GM23338 (cell line): ENCODE measurements around the gene OMP. TPM values are rescaled to one million over a fixed set of nuclear protein-coding genes. Genes with fewer than 3 reads are reported as not detected.

Source experiments
- ATAC-seq: fragments of 200-7000 bp; cut with Tn5 transposase; 3 replicates; pipeline ENCODE4 v1.9.1; 2020
- DNase-seq: peaks from one replicate; pipeline ENCODE4 v3.0.0-alpha.2; 2015; ENCODE audit warnings: low spot score
- H2AFZ ChIP-seq: fragments of 200-600 bp; sonication (generic); 2 replicates; pipeline ENCODE4 v1.8.0; 2016; ENCODE audit warnings: antibody characterized with exemption, mild to moderate bottlenecking, moderate library complexity
- H3F3A ChIP-seq: fragments of 200-600 bp; sonication (generic); replicated peaks from 2 replicates; pipeline ENCODE4 v1.8.0; 2017; ENCODE audit warnings: antibody characterized with exemption, mixed run types, low read depth
- H3K27ac ChIP-seq: fragments of 200-600 bp; sonication (generic); 2 replicates; pipeline ENCODE4 v1.6.1; 2016; ENCODE audit warnings: low read depth
- H3K27me3 ChIP-seq: fragments of 200-600 bp; sonication (generic); 2 replicates; pipeline ENCODE4 v1.8.0; 2016; ENCODE audit warnings: mild to moderate bottlenecking, mixed run types, moderate library complexity; ENCODE audit not compliant: insufficient read depth
- H3K36me3 ChIP-seq: fragments of 200-600 bp; sonication (generic); 2 replicates; pipeline ENCODE4 v1.8.0; 2016; ENCODE audit warnings: mild to moderate bottlenecking; ENCODE audit not compliant: insufficient read depth
- H3K4me1 ChIP-seq: fragments of 200-600 bp; sonication (generic); 2 replicates; pipeline ENCODE4 v1.8.0; 2016; ENCODE audit warnings: mild to moderate bottlenecking, moderate library complexity; ENCODE audit not compliant: insufficient read depth
- H3K4me2 ChIP-seq: fragments of 200-600 bp; sonication (generic); 2 replicates; pipeline ENCODE4 v1.7.1; 2017; ENCODE audit warnings: mixed run types
- H3K4me3 ChIP-seq: fragments of 200-600 bp; sonication (generic); 2 replicates; pipeline ENCODE4 v1.6.1; 2016; ENCODE audit warnings: mixed run types
- H3K79me2 ChIP-seq: fragments of 200-600 bp; sonication (generic); replicated peaks from 2 replicates; pipeline ENCODE4 v1.8.0; 2017; ENCODE audit warnings: mild to moderate bottlenecking; ENCODE audit not compliant: insufficient read depth
- H3K9me2 ChIP-seq: fragments of 200-600 bp; sonication (generic); 2 replicates; pipeline ENCODE4 v1.8.0; 2017; ENCODE audit not compliant: insufficient read depth
- H4K20me1 ChIP-seq: fragments of 200-600 bp; sonication (generic); replicated peaks from 2 replicates; pipeline ENCODE4 v1.8.0; 2017; ENCODE audit warnings: mild to moderate bottlenecking; ENCODE audit not compliant: insufficient read depth
- H3K27ac Mint-ChIP-seq: 2 replicates; pipeline ENCODE4 v1.8.0; 2020; ENCODE audit warnings: inconsistent platforms, mild to moderate bottlenecking, moderate library complexity, mixed read lengths
- H3K27me3 Mint-ChIP-seq: 3 replicates; pipeline ENCODE4 v1.8.0; 2022; ENCODE audit warnings: low read depth, mild to moderate bottlenecking, moderate library complexity, mixed read lengths, inconsistent platforms; ENCODE audit not compliant: insufficient read depth, poor library complexity
- H3K36me3 Mint-ChIP-seq: 3 replicates; pipeline ENCODE4 v1.8.0; 2021; ENCODE audit warnings: low read depth, mild to moderate bottlenecking, inconsistent platforms, moderate library complexity, mixed read lengths
- H3K4me1 Mint-ChIP-seq: 3 replicates; pipeline ENCODE4 v1.8.0; 2020; ENCODE audit warnings: mild to moderate bottlenecking, inconsistent platforms, mixed read lengths
- H3K4me3 Mint-ChIP-seq: 3 replicates; pipeline ENCODE4 v1.8.0; 2021; ENCODE audit warnings: moderate library complexity, mild to moderate bottlenecking, inconsistent platforms, mixed read lengths
- H3K9me3 Mint-ChIP-seq: 3 replicates; pipeline ENCODE4 v1.8.0; 2020; ENCODE audit warnings: moderate library complexity, mild to moderate bottlenecking, inconsistent platforms, mixed read lengths
- CREB1 ChIP-seq: fragments of 250-450 bp; sonication (Bioruptor Pico); IDR thresholded peaks from 2 replicates; pipeline ENCODE4 v1.5.0; 2020; ENCODE audit warnings: low read depth, mild to moderate bottlenecking, moderate library complexity
- CTCF ChIP-seq, 2 experiments: fragments of 200-600 bp in 1 of 2; sonication (generic) in 1 of 2; conservative IDR thresholded peaks; 2 replicates each; pipeline versions ENCODE4 v1.5.1 to v1.6.1; 2016 to 2017; ENCODE audit warnings: antibody characterized with exemption in 2 of 2, low read depth in 2 of 2, mild to moderate bottlenecking in 2 of 2, moderate library complexity in 1 of 2
- ETS1 ChIP-seq: IDR thresholded peaks from 2 replicates; pipeline ENCODE4 v1.6.1; 2016; ENCODE audit warnings: antibody characterized with exemption
- EZH2 ChIP-seq: fragments of 200-600 bp; sonication (generic); IDR thresholded peaks from one replicate; pipeline ENCODE4 v1.8.0; 2017; ENCODE audit warnings: antibody characterized with exemption, mild to moderate bottlenecking, low read depth; ENCODE audit not compliant: unreplicated experiment
- EZH2phosphoT487 ChIP-seq: fragments of 200-600 bp; sonication (generic); IDR thresholded peaks from one replicate; pipeline ENCODE4 v1.8.1; 2018; ENCODE audit warnings: antibody characterized with exemption; ENCODE audit not compliant: unreplicated experiment
- JUNB ChIP-seq: IDR thresholded peaks from one replicate; pipeline ENCODE4 v1.6.1; 2016; ENCODE audit warnings: antibody characterized with exemption; ENCODE audit not compliant: unreplicated experiment
- NANOG ChIP-seq: IDR thresholded peaks from 2 replicates; pipeline ENCODE4 v1.6.1; 2016; ENCODE audit warnings: antibody characterized with exemption, borderline replicate concordance
- POLR2AphosphoS5 ChIP-seq: IDR thresholded peaks from 2 replicates; pipeline ENCODE4 v1.6.1; 2016; ENCODE audit warnings: antibody characterized with exemption, low read depth
- REST ChIP-seq: IDR thresholded peaks from one replicate; pipeline ENCODE4 v1.6.1; 2018; ENCODE audit warnings: antibody characterized with exemption; ENCODE audit not compliant: unreplicated experiment
- STAT1 ChIP-seq: IDR thresholded peaks from one replicate; pipeline ENCODE4 v1.6.1; 2016; ENCODE audit warnings: antibody characterized with exemption; ENCODE audit not compliant: unreplicated experiment
- ZNF462 ChIP-seq: fragments of 250-450 bp; sonication (Bioruptor Pico); IDR thresholded peaks from 2 replicates; pipeline ENCODE4 v1.5.0; 2020; ENCODE audit warnings: mild to moderate bottlenecking, moderate library complexity
- polyA plus RNA-seq: library from polyadenylated mRNA; unstranded; fragments of >200 nt; fragmentation: Nextera tagmentation; extraction: Ambion mirVana; gene quantifications from 2 replicates; pipeline ENCODE4 v1.2.1, GENCODE V29; 2016
- total RNA-seq: library from RNA; depleted of rRNA; stranded (reverse); fragments of >200 nt; shearing (Covaris generic); gene quantifications from 2 replicates; pipeline ENCODE4 v1.2.3, GENCODE V29; 2014

OMP gene
- total and polyA plus RNA-seq, 2 experiments from 2014 or later, result 1.0 TPM; not detected in 1

GRCh38 chr11:77106759-77107158 is 4.1 kb downstream of the OMP start:
- Mint-ChIP-seq H3K4me1 (no peaks in the 10 kb centered on the region; the same call in 2 of the 3 replicates), H3K9me3 (no peaks in the 10 kb centered on the region), H3K36me3 (no peaks in the 10 kb centered on the region; the same call in 2 of the 3 replicates), H3K27ac (no peak overlapping the region), H3K4me3 (no peak overlapping the region), H3K27me3 (peaks cover 13% of the 10 kb centered on the region)
- no peak for DNase-seq
- Histone ChIP-seq H3K4me2 (no peak overlapping the region), H4K20me1 (no peaks in the 10 kb centered on the region), H3K79me2 (no peaks in the 10 kb centered on the region), H3F3A (no peaks in the 10 kb centered on the region), H3K4me1 (no peaks in the 10 kb centered on the region), H3K36me3 (no peaks in the 10 kb centered on the region), H3K4me3 (no peak overlapping the region), H2AFZ (no peak overlapping the region), H3K9me2 (no peaks in the 10 kb centered on the region), H3K27me3 (no peaks in the 10 kb centered on the region), H3K27ac (no peak overlapping the region)
- TF ChIP-seq ZNF462 (CRISPR knock-in tag), result no peak
- TF ChIP-seq CREB1 (CRISPR knock-in tag), result no peak
- TF ChIP-seq STAT1, result no peak
- no peak for TF ChIP-seq EZH2
- TF ChIP-seq REST, result no peak
- no peak for TF ChIP-seq POLR2AphosphoS5
- no peak for TF ChIP-seq ETS1
- TF ChIP-seq CTCF (conservative IDR thresholded peaks at IDR 0.05; ENCODE audit: low read depth in 2 of 2), result no peak
- no peak for TF ChIP-seq JUNB
- no peak for TF ChIP-seq EZH2phosphoT487
- TF ChIP-seq NANOG, result no peak
- ATAC-seq, result no peak
